T-cell (primary cell): ENCODE measurements around the gene FBXW4. TPM values are rescaled to one million over a fixed set of nuclear protein-coding genes. Genes with fewer than 3 reads are reported as not detected.

Source experiments
- ATAC-seq, 4 experiments: fragments of 200-7000 bp in 3 of 4; fragments of 150-1000 bp in 1 of 4; cut with Tn5 transposase; replicated peaks in 1 of 4; 1 replicate in 3 of 4; 2 replicates in 1 of 4; pipeline ENCODE4 v1.10.0; 2021; ENCODE audit warnings: moderate library complexity in 3 of 4, mild to moderate bottlenecking in 2 of 4, moderate number of reproducible peaks in 1 of 4
- CTCF ChIA-PET, 2 donors: fragments of 300-600 bp; sonication (Branson Sonifier 250); formaldehyde crosslinking; loops; one replicate each; lab custom pipeline; 2022; ENCODE audit warnings: antibody characterized with exemption in 2 of 2; lab: Charles Lee
- POLR2A ChIA-PET, 2 donors: fragments of 300-600 bp; sonication (Branson Sonifier 250); formaldehyde crosslinking; loops; one replicate each; lab custom pipeline; 2022; ENCODE audit warnings: antibody characterized with exemption in 2 of 2; lab: Charles Lee
- DNase-seq, 35 experiments: peaks; one replicate each; pipeline versions ENCODE4 v3.0.0 to v3.0.0-alpha.2; 2013 to 2023
- H3K27ac ChIP-seq: one replicate; pipeline ENCODE4 v1.5.1; 2013; ENCODE audit warnings: low read length
- H3K27me3 ChIP-seq, 2 experiments: replicated peaks in 1 of 2; 1 replicate in 1 of 2; 2 replicates in 1 of 2; pipeline versions ENCODE4 v1.6.1 to v1.7.0; 2013; ENCODE audit warnings: low read length in 1 of 2, mixed read lengths in 1 of 2; ENCODE audit not compliant: control insufficient read depth in 2 of 2, insufficient read depth in 2 of 2; ENCODE audit errors: extremely low read depth in 1 of 2
- H3K36me3 ChIP-seq, 2 donors: 1 replicate in 1 of 2; 2 replicates in 1 of 2; pipeline versions ENCODE4 v1.6.1 to v1.7.0; 2013; ENCODE audit warnings: low read length in 1 of 2; ENCODE audit not compliant: control insufficient read depth in 2 of 2, insufficient read depth in 1 of 2; ENCODE audit errors: extremely low read depth in 1 of 2
- H3K4me1 ChIP-seq, 2 experiments: 1 replicate in 1 of 2; 2 replicates in 1 of 2; pipeline versions ENCODE4 v1.6.1 to v1.7.0; 2013; ENCODE audit warnings: low read length in 2 of 2, mixed read lengths in 1 of 2; ENCODE audit not compliant: insufficient read depth in 2 of 2, control insufficient read depth in 1 of 2; ENCODE audit errors: extremely low read depth in 1 of 2
- H3K4me3 ChIP-seq, 2 donors: 1 replicate in 1 of 2; 2 replicates in 1 of 2; pipeline versions ENCODE4 v1.5.1 to v1.7.0; 2013; ENCODE audit warnings: mild to moderate bottlenecking in 2 of 2, low read length in 1 of 2, moderate library complexity in 1 of 2; ENCODE audit not compliant: control insufficient read depth in 1 of 2; ENCODE audit errors: extremely low read depth in 1 of 2
- H3K9me3 ChIP-seq: 2 replicates; pipeline ENCODE4 v1.7.0; 2013
- H3K27ac Mint-ChIP-seq, 2 donors: one replicate each; pipeline ENCODE4 v1.8.0; 2020 to 2021; ENCODE audit warnings: mild to moderate bottlenecking in 2 of 2, mixed read lengths in 2 of 2
- H3K27me3 Mint-ChIP-seq, 2 donors: one replicate each; pipeline ENCODE4 v1.8.0; 2021 to 2022; ENCODE audit warnings: mixed read lengths in 2 of 2
- H3K36me3 Mint-ChIP-seq: one replicate; pipeline ENCODE4 v1.8.0; 2021; ENCODE audit warnings: mixed read lengths
- H3K4me1 Mint-ChIP-seq, 3 donors: one replicate each; pipeline ENCODE4 v1.8.0; 2020 to 2022; ENCODE audit warnings: mixed read lengths in 3 of 3, mild to moderate bottlenecking in 1 of 3
- H3K4me3 Mint-ChIP-seq, 3 donors: one replicate each; pipeline ENCODE4 v1.8.0; 2020 to 2022; ENCODE audit warnings: mild to moderate bottlenecking in 3 of 3, mixed read lengths in 3 of 3, moderate library complexity in 3 of 3
- H3K9me3 Mint-ChIP-seq, 3 donors: one replicate each; pipeline ENCODE4 v1.8.0; 2020 to 2022; ENCODE audit warnings: mixed read lengths in 3 of 3
- WGBS: methylation state at CpG from one replicate; pipeline ENCODE4 v1.1.5; 2013; ENCODE audit warnings: missing lambda C conversion rate; ENCODE audit not compliant: insufficient coverage; 5-methylcytosine and 5-hydroxymethylcytosine counted together
- total RNA-seq, 35 experiments: library from RNA in 6 of 35; stranded (reverse) in 6 of 35; fragments of 120-200 nt in 1 of 35; gene quantifications; one replicate each; pipeline versions ENCODE4 v1.2.1 to v1.2.4 and lab custom pipeline; 2013 to 2026

Gene FBXW4
- total RNA-seq, 5 donors from 2014 or later (not counting 1 experiment from before 2014, with no cell fraction given), result 83.7 to 90.4 (median 86.9) TPM

DNA sequence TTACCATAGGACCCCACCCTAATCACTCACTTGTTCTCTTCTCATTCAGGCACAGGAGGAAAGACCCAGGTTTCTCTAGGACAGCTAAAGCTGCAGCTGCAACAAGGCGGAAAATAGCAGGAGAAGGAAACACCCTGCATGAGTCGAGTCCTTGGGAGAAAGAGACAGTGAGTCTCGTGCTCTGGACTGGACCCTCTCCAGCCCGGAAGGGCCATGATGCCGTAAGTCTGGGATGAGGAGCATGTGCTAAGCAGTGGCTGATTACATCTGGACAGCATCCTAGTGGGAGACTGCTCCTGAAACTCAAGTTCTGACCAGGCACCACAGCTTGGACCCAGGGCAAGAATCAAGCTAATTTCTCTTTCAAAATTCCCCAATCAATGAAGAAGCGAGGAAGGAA is 39.4 kb downstream of the FBXW4 start:
- Histone ChIP-seq H3K27me3 (no peaks in the 10 kb centered on the region), H3K9me3 (no peaks in the 10 kb centered on the region), H3K4me1 (peaks cover 0 to 4% of the 10 kb centered on the region in 2 experiments), H3K4me3 (no peak overlapping the region), H3K27ac (no peak overlapping the region), H3K36me3 (peaks cover 23 to 73% of the 10 kb centered on the region in 2 donors)
- ChIA-PET CTCF (no interaction called here), POLR2A (no interaction called here)
- Mint-ChIP-seq H3K9me3 (no peaks in the 10 kb centered on the region), H3K36me3 (peaks cover 42% of the 10 kb centered on the region), H3K27me3 (no peaks in the 10 kb centered on the region), H3K4me1 (peaks cover 1 to 13% (median 5%) of the 10 kb centered on the region in 3 donors), H3K4me3 (no peak overlapping the region), H3K27ac (no peak overlapping the region)
- WGBS, result 96% methylated on average over 5 of the region's 6 CpGs
- DNase-seq, result no peak
- ATAC-seq, result no peak

DNA sequence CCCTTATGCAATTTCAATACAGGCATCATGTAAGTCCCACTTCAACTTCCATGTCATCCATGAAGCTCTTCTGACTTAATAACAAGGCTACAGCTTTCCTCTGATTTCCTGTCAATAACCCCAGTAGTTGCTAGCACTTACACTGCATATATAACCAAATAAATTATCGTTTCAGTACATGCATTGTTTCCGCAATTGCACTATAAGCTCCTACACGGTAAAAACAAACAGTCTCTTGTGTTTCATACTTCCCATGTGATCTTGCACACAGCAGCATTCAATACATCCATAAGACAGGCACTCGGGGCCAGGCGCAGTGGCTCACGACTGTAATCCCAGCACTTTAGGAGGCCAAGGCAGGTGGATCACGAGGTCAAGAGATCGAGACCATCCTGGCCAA is 41.4 kb downstream of the FBXW4 start:
- Histone ChIP-seq H3K27ac (no peak overlapping the region), H3K4me1 (peaks cover 0 to 7% of the 10 kb centered on the region in 2 experiments), H3K36me3 (peaks cover 24 to 73% of the 10 kb centered on the region in 2 donors), H3K27me3 (no peaks in the 10 kb centered on the region), H3K9me3 (no peaks in the 10 kb centered on the region), H3K4me3 (no peak overlapping the region)
- no peak for ATAC-seq
- Mint-ChIP-seq H3K4me1 (peaks cover 5 to 11% (median 7%) of the 10 kb centered on the region in 3 donors), H3K9me3 (no peaks in the 10 kb centered on the region), H3K27ac (no peak overlapping the region), H3K36me3 (peaks cover 42% of the 10 kb centered on the region), H3K27me3 (no peaks in the 10 kb centered on the region), H3K4me3 (no peak overlapping the region)
- 99% methylated on average over 8 of the region's 8 CpGs for WGBS
- no peak for DNase-seq
- CTCF ChIA-PET, result no interaction called here
- POLR2A ChIA-PET, result no interaction called here

DNA sequence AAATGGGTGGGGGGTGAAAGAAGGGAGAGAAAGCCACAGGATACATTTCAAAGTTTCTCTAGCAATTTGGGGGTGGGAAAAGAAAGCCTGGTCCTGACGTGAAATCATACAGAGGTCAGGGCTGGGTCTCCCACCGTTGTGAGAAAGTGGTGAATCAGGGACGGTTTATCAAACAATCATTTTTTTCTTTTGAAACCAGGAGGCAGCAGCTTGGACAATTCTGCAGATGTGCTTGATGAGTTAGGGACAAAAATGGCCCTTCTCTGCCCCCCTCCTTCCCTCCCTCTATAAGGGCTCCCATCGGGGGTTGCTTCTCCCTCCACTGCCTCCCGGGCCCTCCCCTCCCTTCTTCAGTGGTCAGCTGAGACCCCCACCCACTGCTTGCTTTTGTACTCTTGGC is 43.6 kb downstream of the FBXW4 start:
- Mint-ChIP-seq H3K4me1 (peaks cover 3 to 7% (median 5%) of the 10 kb centered on the region in 3 donors), H3K27ac (no peak overlapping the region), H3K36me3 (peaks cover 42% of the 10 kb centered on the region), H3K9me3 (no peaks in the 10 kb centered on the region), H3K27me3 (no peaks in the 10 kb centered on the region), H3K4me3 (no peak overlapping the region)
- no peak for DNase-seq
- ATAC-seq, result no peak
- no peaks in the 10 kb centered on the region for H3K27me3 ChIP-seq
- H3K4me1 ChIP-seq, result peaks cover 0 to 8% of the 10 kb centered on the region in 2 experiments
- ChIA-PET CTCF (no interaction called here), POLR2A (no interaction called here)
- no peak overlapping the region for H3K4me3 ChIP-seq
- H3K27ac ChIP-seq, result no peak overlapping the region
- no peaks in the 10 kb centered on the region for H3K9me3 ChIP-seq
- H3K36me3 ChIP-seq, result peaks cover 20 to 74% of the 10 kb centered on the region in 2 donors
- WGBS, result 96% methylated on average over 3 of the region's 5 CpGs

DNA sequence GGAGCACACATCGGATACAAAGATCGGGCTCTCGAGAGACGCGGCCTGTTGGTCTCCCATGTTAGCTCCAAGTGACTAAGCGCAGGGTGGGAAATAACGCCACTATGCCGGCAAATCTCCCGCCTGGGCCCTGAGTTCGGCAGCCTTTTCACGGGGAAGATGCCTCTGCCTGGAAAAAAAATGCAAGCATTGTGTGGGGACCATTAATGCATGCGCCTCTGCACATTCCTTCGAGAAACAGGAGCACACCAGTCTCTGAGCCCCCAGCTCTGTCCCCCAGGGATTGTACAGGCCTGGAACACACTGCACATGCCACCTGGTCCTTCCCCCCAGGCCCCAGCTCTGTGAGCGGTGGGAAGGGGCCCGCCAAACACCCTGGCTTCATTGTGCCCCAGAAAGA is 44.1 kb downstream of the FBXW4 start:
- CTCF ChIA-PET, result interaction anchor here (0.5 to 0.6 kb wide), 2 partner anchors 189 to 193 kb away, joined by 3 to 4 read pairs; partner anchors contain the start of gene KCNIP2 (in 1 of the 2)

DNA sequence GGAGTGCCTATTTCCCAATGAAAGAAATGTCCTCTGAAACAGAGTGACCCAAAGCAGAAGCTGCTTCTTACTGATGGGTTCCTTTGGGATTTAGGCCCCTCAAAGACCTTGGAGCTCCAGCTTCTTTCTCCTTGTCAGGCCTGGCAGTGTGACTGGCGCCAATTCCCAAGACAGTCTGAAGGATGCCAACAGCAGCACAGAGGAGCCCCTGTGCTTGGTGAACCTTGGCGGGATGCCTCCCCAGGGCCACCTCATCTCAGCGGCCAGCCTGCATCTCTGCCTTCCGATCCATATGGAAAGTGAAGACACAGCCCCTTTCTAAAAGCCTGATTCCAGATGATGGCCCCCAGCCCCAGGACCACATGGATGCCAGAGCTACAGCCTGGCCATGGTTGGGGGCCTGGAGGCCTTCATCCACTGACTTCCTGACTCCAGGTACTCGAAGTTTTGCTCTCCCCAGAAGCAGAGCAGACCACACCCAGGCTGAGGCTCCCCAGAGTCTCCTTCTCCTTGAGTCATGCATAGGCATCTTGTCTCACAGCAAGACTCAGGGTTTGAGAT is 45.4 kb downstream of the FBXW4 start:
- POLR2A ChIA-PET, result no interaction called here
- H3K4me3 Mint-ChIP-seq, result no peak overlapping the region
- H3K27ac ChIP-seq, result no peak overlapping the region
- CTCF ChIA-PET, result no interaction called here
- H3K27me3 ChIP-seq, result no peaks in the 10 kb centered on the region
- H3K36me3 ChIP-seq, result peaks cover 11 to 69% of the 10 kb centered on the region in 2 donors
- no peaks in the 10 kb centered on the region for H3K27me3 Mint-ChIP-seq
- H3K27ac Mint-ChIP-seq, result no peak overlapping the region
- H3K4me1 Mint-ChIP-seq, result peaks cover 5 to 12% (median 12%) of the 10 kb centered on the region in 3 donors
- ATAC-seq (no peak), DNase-seq (no peak)
- peaks cover 35% of the 10 kb centered on the region for H3K36me3 Mint-ChIP-seq
- no peak overlapping the region for H3K4me3 ChIP-seq
- no peaks in the 10 kb centered on the region for H3K9me3 ChIP-seq
- H3K9me3 Mint-ChIP-seq, result no peaks in the 10 kb centered on the region
- H3K4me1 ChIP-seq, result peaks cover 0 to 10% of the 10 kb centered on the region in 2 experiments
- 96% methylated on average over 5 of the region's 5 CpGs for WGBS

More for the DNA sequence above, 44.1 kb downstream of the FBXW4 start:
- H3K27me3 Mint-ChIP-seq, result no peaks in the 10 kb centered on the region
- H3K9me3 ChIP-seq, result no peaks in the 10 kb centered on the region
- H3K9me3 Mint-ChIP-seq, result no peaks in the 10 kb centered on the region
- 98% methylated on average over 11 of the region's 15 CpGs for WGBS
- DNase-seq (no peak), ATAC-seq (no peak)
- no peak overlapping the region for H3K4me3 ChIP-seq
- H3K27me3 ChIP-seq, result no peaks in the 10 kb centered on the region
- peaks cover 37% of the 10 kb centered on the region for H3K36me3 Mint-ChIP-seq
- peaks cover 0 to 10% of the 10 kb centered on the region in 2 experiments for H3K4me1 ChIP-seq
- H3K36me3 ChIP-seq, result peaks cover 16 to 75% of the 10 kb centered on the region in 2 donors
- POLR2A ChIA-PET, result no interaction called here
- H3K4me1 Mint-ChIP-seq, result peaks cover 3 to 7% (median 5%) of the 10 kb centered on the region in 3 donors
- no peak overlapping the region for H3K4me3 Mint-ChIP-seq
- no peak overlapping the region for H3K27ac ChIP-seq
- H3K27ac Mint-ChIP-seq, result no peak overlapping the region

DNA sequence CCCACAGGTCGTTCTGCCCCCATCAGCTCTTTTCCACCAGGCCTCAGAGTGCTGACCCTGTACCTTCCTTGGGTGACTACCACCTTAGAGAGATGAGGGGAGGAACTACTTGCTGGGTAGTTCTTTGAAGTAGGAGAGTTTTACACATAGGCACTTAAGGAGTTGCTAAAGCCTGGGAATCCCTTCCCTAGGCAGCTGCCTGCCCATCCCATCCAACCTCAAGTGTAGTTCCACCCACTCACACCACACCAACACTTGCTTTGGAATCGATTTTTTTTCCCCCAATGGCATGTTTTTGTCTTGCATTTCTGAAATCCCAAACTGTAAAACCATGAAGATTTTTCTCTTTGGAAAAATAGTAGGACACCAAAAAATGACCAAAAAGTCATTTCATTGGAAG is 47.7 kb downstream of the FBXW4 start:
- Mint-ChIP-seq H3K4me3 (no peak overlapping the region), H3K4me1 (peaks cover 8 to 28% (median 21%) of the 10 kb centered on the region in 3 donors), H3K9me3 (no peaks in the 10 kb centered on the region), H3K27ac (no peak overlapping the region), H3K36me3 (peaks cover 53% of the 10 kb centered on the region), H3K27me3 (no peaks in the 10 kb centered on the region)
- Histone ChIP-seq H3K4me3 (no peak overlapping the region), H3K9me3 (no peaks in the 10 kb centered on the region), H3K4me1 (peaks cover 0 to 10% of the 10 kb centered on the region in 2 experiments), H3K36me3 (peaks cover 15 to 82% of the 10 kb centered on the region in 2 donors), H3K27me3 (no peaks in the 10 kb centered on the region), H3K27ac (no peak overlapping the region)
- DNase-seq (no peak), ATAC-seq (no peak)
- POLR2A ChIA-PET, result no interaction called here
- CTCF ChIA-PET, result no interaction called here
- WGBS, result 86% methylated on average over 1 of the region's 2 CpGs
